ENCODE data around the gene SLC24A3.

Gene SLC24A3

GRCh38 chr20:19562426-19562825 lies 350.0 kb downstream of the SLC24A3 start:
- Histone ChIP-seq H3K36me3 (ENCODE audit: control insufficient read depth in 1 of 2, insufficient read depth in 2 of 2, low read length in 2 of 2) (no peaks in the 10 kb centered on the region), H3K27me3 (ENCODE audit: low read depth, low read length) (no peaks in the 10 kb centered on the region), H3K4me3 (ENCODE audit: low read depth in 1 of 2, low read length in 2 of 2) (no peak overlapping the region), H3K4me1 (ENCODE audit: control insufficient read depth in 1 of 2, insufficient read depth in 2 of 2, low read length in 2 of 2) (peaks cover 0 to 5% of the 10 kb centered on the region in 2 donors), H3K27ac (ENCODE audit: low read length) (no peak overlapping the region), H3K9me3 (ENCODE audit: control insufficient read depth in 1 of 2, low read length in 2 of 2) (no peaks in the 10 kb centered on the region)

DNA sequence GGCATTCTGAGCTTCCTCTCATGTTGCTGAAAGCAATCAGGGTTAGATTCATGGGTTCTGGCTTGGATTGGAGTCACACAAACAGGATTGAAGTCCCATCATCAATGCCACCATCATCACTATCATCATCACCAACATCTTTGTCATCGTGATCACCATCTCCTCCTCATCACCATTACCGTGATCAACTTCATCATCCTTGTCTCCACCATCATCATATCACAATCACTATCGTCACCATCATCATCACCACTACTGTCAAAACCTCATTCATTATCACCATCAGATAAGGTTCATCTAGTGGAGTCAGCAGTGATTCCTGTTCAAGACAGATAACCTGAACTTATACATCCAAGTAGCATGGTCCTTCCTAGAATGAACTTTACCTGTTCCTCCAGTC lies 351.8 kb downstream of the SLC24A3 start:
- H3K27me3 ChIP-seq (ENCODE audit: low read depth, low read length), result no peaks in the 10 kb centered on the region
- no peak overlapping the region for H3K27ac ChIP-seq (ENCODE audit: low read length)
- H3K4me1 ChIP-seq (ENCODE audit: control insufficient read depth in 1 of 2, insufficient read depth in 2 of 2, low read length in 2 of 2), result peaks cover 0 to 5% of the 10 kb centered on the region in 2 donors
- no peak overlapping the region for H3K4me3 ChIP-seq (ENCODE audit: low read depth in 1 of 2, low read length in 2 of 2)
- H3K36me3 ChIP-seq (ENCODE audit: control insufficient read depth in 1 of 2, insufficient read depth in 2 of 2, low read length in 2 of 2), result no peaks in the 10 kb centered on the region
- H3K9me3 ChIP-seq (ENCODE audit: control insufficient read depth in 1 of 2, low read length in 2 of 2), result no peaks in the 10 kb centered on the region

DNA sequence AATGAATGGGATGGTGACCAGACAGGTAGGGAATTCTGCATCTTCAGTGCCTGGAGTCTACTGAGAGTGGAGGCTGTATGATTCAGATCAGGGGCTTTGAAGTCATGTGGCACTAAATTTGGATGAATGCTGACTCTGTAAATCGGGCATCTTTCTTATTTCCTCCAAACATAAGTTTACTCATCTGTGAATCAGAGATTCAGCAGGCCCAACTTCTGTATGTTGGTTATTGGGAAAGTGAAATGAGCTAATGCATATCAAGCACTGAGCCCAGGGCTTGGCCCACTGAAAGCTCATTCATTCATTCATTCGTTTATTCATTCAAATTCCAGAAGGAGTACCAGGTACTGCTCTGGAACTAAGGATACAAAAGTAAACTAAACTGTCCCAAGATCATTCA lies 353.3 kb downstream of the SLC24A3 start:
- Histone ChIP-seq H3K9me3 (ENCODE audit: control insufficient read depth in 1 of 2, low read length in 2 of 2) (peaks cover 0 to 2% of the 10 kb centered on the region in 2 donors), H3K4me1 (ENCODE audit: control insufficient read depth in 1 of 2, insufficient read depth in 2 of 2, low read length in 2 of 2) (peaks cover 0 to 5% of the 10 kb centered on the region in 2 donors)

DNA sequence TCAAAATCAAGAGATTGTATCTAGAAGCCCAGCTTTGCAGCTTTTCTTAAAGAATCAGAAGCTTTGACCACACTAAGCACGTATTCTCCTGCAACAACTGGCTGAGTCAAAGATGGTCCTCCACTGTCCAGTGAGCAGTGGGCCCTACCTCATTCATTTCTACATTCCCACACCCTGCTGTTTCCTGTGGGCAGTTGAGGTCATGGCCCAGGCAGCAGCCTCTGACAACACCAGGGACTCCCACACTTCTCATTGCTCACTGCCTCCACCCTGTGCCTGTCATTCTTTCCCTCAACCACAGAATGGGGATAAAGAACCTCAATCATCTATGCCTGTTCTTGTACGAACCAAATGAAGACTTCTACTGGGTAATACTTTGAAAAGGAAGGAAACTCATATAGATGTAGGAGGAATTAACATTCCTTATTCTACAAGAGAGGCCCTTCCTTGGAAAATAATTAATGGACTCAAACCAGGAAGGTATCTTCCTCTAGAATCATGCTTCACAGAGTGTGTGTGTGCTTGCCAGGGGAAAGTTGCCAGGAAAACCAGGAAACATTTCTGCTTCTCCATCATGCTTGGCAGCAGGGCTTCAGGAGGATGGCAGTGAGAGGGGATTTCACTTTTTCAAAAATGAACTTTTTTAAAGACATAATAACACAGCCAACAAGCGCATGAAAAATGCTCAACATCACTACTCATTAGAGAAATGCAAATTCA lies 353.9 kb downstream of the SLC24A3 start:
- Histone ChIP-seq H3K27me3 (ENCODE audit: low read depth, low read length) (no peaks in the 10 kb centered on the region), H3K4me3 (ENCODE audit: low read depth in 1 of 2, low read length in 2 of 2) (no peak overlapping the region), H3K9me3 (ENCODE audit: control insufficient read depth in 1 of 2, low read length in 2 of 2) (peaks cover 0 to 2% of the 10 kb centered on the region in 2 donors), H3K4me1 (ENCODE audit: control insufficient read depth in 1 of 2, insufficient read depth in 2 of 2, low read length in 2 of 2) (peaks cover 0 to 5% of the 10 kb centered on the region in 2 donors), H3K36me3 (ENCODE audit: control insufficient read depth in 1 of 2, insufficient read depth in 2 of 2, low read length in 2 of 2) (no peaks in the 10 kb centered on the region), H3K27ac (ENCODE audit: low read length) (no peak overlapping the region)

More for the DNA sequence above, 353.3 kb downstream of the SLC24A3 start:
- no peak overlapping the region for H3K4me3 ChIP-seq (ENCODE audit: low read depth in 1 of 2, low read length in 2 of 2)
- H3K36me3 ChIP-seq (ENCODE audit: control insufficient read depth in 1 of 2, insufficient read depth in 2 of 2, low read length in 2 of 2), result no peaks in the 10 kb centered on the region
- no peak overlapping the region for H3K27ac ChIP-seq (ENCODE audit: low read length)
- no peaks in the 10 kb centered on the region for H3K27me3 ChIP-seq (ENCODE audit: low read depth, low read length)

DNA sequence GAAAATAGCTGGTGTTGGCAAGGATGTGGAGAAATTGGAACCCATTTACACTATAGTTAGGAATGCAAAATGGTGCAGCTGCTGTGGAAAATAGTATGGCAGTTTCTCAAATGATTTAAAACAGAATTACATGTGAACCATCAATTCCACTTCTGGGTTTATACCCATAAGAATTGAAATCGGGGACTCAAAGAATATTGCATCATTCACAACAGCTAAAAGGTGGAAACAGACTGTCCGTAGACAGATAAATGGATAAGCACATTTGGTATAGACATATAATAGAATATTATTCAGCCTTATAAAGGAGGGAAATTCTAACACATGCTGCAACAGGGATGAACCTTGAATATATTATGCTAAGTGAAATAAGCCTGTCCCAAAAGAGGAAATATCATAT lies 355.7 kb downstream of the SLC24A3 start:
- Histone ChIP-seq H3K27ac (ENCODE audit: low read length) (no peak overlapping the region), H3K4me1 (ENCODE audit: control insufficient read depth in 1 of 2, insufficient read depth in 2 of 2, low read length in 2 of 2) (no peaks in the 10 kb centered on the region), H3K36me3 (ENCODE audit: control insufficient read depth in 1 of 2, insufficient read depth in 2 of 2, low read length in 2 of 2) (no peaks in the 10 kb centered on the region), H3K4me3 (ENCODE audit: low read depth in 1 of 2, low read length in 2 of 2) (no peak overlapping the region), H3K9me3 (ENCODE audit: control insufficient read depth in 1 of 2, low read length in 2 of 2) (peaks cover 0 to 2% of the 10 kb centered on the region in 2 donors), H3K27me3 (ENCODE audit: low read depth, low read length) (no peaks in the 10 kb centered on the region)

DNA sequence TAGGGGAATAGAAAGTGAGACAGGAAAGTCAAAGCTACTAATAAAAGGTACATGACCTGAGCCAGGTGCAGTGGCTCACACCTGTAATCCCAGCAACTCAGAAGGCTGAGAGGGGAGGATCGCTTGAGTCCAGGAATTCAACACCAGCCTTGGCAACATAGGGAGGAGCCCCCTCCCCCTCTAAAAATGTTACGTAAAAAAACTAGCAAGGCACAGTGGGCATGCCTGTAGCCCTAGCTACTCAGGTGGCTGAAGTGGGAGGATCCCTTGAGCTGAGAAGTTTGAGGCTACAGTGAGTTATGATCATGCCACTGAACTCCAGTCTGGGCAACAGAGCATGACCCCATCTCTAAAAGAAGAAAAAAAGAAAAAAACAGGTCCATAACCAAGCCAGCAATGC lies 359.6 kb downstream of the SLC24A3 start:
- no peaks in the 10 kb centered on the region for H3K4me1 ChIP-seq (ENCODE audit: control insufficient read depth in 1 of 2, insufficient read depth in 2 of 2, low read length in 2 of 2)
- no peaks in the 10 kb centered on the region for H3K36me3 ChIP-seq (ENCODE audit: control insufficient read depth in 1 of 2, insufficient read depth in 2 of 2, low read length in 2 of 2)
- H3K27me3 ChIP-seq (ENCODE audit: low read depth, low read length), result no peaks in the 10 kb centered on the region
- H3K4me3 ChIP-seq (ENCODE audit: low read depth in 1 of 2, low read length in 2 of 2), result no peak overlapping the region
- H3K9me3 ChIP-seq (ENCODE audit: control insufficient read depth in 1 of 2, low read length in 2 of 2), result peaks cover 0 to 2% of the 10 kb centered on the region in 2 donors
- H3K27ac ChIP-seq (ENCODE audit: low read length), result no peak overlapping the region

GRCh38 chr20:19577692-19578091 lies 365.2 kb downstream of the SLC24A3 start:
- H3K27ac ChIP-seq (ENCODE audit: low read length), result no peak overlapping the region
- H3K4me1 ChIP-seq (ENCODE audit: control insufficient read depth in 1 of 2, insufficient read depth in 2 of 2, low read length in 2 of 2), result no peaks in the 10 kb centered on the region
- no peaks in the 10 kb centered on the region for H3K36me3 ChIP-seq (ENCODE audit: control insufficient read depth in 1 of 2, insufficient read depth in 2 of 2, low read length in 2 of 2)
- no peaks in the 10 kb centered on the region for H3K9me3 ChIP-seq (ENCODE audit: control insufficient read depth in 1 of 2, low read length in 2 of 2)
- H3K4me3 ChIP-seq (ENCODE audit: low read depth in 1 of 2, low read length in 2 of 2), result no peak overlapping the region
- no peaks in the 10 kb centered on the region for H3K27me3 ChIP-seq (ENCODE audit: low read depth, low read length)

GRCh38 chr20:19582782-19583181 lies 370.3 kb downstream of the SLC24A3 start:
- no peak overlapping the region for H3K4me3 ChIP-seq (ENCODE audit: low read depth in 1 of 2, low read length in 2 of 2)
- H3K36me3 ChIP-seq (ENCODE audit: control insufficient read depth in 1 of 2, insufficient read depth in 2 of 2, low read length in 2 of 2), result peaks cover 0 to 3% of the 10 kb centered on the region in 2 donors
- no peaks in the 10 kb centered on the region for H3K27me3 ChIP-seq (ENCODE audit: low read depth, low read length)
- H3K9me3 ChIP-seq (ENCODE audit: control insufficient read depth in 1 of 2, low read length in 2 of 2), result no peaks in the 10 kb centered on the region
- H3K4me1 ChIP-seq (ENCODE audit: control insufficient read depth in 1 of 2, insufficient read depth in 2 of 2, low read length in 2 of 2), result no peaks in the 10 kb centered on the region
- H3K27ac ChIP-seq (ENCODE audit: low read length), result no peak overlapping the region

GRCh38 chr20:19583532-19584175 lies 371.2 kb downstream of the SLC24A3 start:
- Histone ChIP-seq H3K36me3 (ENCODE audit: control insufficient read depth in 1 of 2, insufficient read depth in 2 of 2, low read length in 2 of 2) (peaks cover 0 to 3% of the 10 kb centered on the region in 2 donors), H3K9me3 (ENCODE audit: control insufficient read depth in 1 of 2, low read length in 2 of 2) (no peaks in the 10 kb centered on the region), H3K27me3 (ENCODE audit: low read depth, low read length) (no peaks in the 10 kb centered on the region), H3K4me1 (ENCODE audit: control insufficient read depth in 1 of 2, insufficient read depth in 2 of 2, low read length in 2 of 2) (peaks cover 0 to 5% of the 10 kb centered on the region in 2 donors), H3K27ac (ENCODE audit: low read length) (no peak overlapping the region), H3K4me3 (ENCODE audit: low read depth in 1 of 2, low read length in 2 of 2) (no peak overlapping the region)

GRCh38 chr20:19588241-19588640 lies 375.8 kb downstream of the SLC24A3 start:
- peaks cover 0 to 3% of the 10 kb centered on the region in 2 donors for H3K36me3 ChIP-seq (ENCODE audit: control insufficient read depth in 1 of 2, insufficient read depth in 2 of 2, low read length in 2 of 2)
- no peaks in the 10 kb centered on the region for H3K9me3 ChIP-seq (ENCODE audit: control insufficient read depth in 1 of 2, low read length in 2 of 2)
- peaks cover 0 to 13% of the 10 kb centered on the region in 2 donors for H3K4me1 ChIP-seq (ENCODE audit: control insufficient read depth in 1 of 2, insufficient read depth in 2 of 2, low read length in 2 of 2)
- no peaks in the 10 kb centered on the region for H3K27me3 ChIP-seq (ENCODE audit: low read depth, low read length)
- no peak overlapping the region for H3K27ac ChIP-seq (ENCODE audit: low read length)
- no peak overlapping the region for H3K4me3 ChIP-seq (ENCODE audit: low read depth in 1 of 2, low read length in 2 of 2)

DNA sequence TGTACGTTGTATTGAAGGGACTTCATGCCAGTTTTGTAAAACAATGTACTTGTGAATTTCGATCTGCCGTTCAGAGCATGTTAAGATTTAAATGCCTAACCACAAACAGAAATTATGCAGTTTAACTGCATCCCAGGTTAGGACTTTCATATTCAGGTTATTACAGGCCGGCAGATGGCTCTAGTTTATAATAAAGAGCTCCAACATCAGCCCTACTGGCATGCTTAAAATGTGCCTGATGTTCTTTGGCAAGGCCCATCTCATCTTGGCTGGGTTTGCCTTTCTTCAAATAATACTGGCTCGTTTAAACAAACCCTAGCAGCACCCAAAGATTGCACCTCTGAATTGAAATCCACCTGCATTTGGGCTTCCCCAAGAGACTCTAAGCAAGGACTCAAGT lies 376.3 kb downstream of the SLC24A3 start:
- Histone ChIP-seq H3K36me3 (ENCODE audit: control insufficient read depth in 1 of 2, insufficient read depth in 2 of 2, low read length in 2 of 2) (peaks cover 0 to 3% of the 10 kb centered on the region in 2 donors), H3K27ac (ENCODE audit: low read length) (no peak overlapping the region), H3K4me3 (ENCODE audit: low read depth in 1 of 2, low read length in 2 of 2) (no peak overlapping the region), H3K27me3 (ENCODE audit: low read depth, low read length) (no peaks in the 10 kb centered on the region), H3K9me3 (ENCODE audit: control insufficient read depth in 1 of 2, low read length in 2 of 2) (no peaks in the 10 kb centered on the region), H3K4me1 (ENCODE audit: control insufficient read depth in 1 of 2, insufficient read depth in 2 of 2, low read length in 2 of 2) (peaks cover 0 to 13% of the 10 kb centered on the region in 2 donors)

Measured in muscle layer of duodenum (tissue), 2 donors.